Raji (cell line): ENCODE measurements around the gene ABCA4.

Experiments
- POLR2A ChIP-seq: IDR thresholded peaks from 2 replicates; pipeline ENCODE4 v1.6.1; 2011; ENCODE audit warnings: low read depth, low read length, control low read depth; ENCODE audit not compliant: insufficient read depth

Gene ABCA4

GRCh38 chr1:93959413-93959812 is 161.5 kb downstream of the ABCA4 start:
- no peak for TF ChIP-seq POLR2A

DNA sequence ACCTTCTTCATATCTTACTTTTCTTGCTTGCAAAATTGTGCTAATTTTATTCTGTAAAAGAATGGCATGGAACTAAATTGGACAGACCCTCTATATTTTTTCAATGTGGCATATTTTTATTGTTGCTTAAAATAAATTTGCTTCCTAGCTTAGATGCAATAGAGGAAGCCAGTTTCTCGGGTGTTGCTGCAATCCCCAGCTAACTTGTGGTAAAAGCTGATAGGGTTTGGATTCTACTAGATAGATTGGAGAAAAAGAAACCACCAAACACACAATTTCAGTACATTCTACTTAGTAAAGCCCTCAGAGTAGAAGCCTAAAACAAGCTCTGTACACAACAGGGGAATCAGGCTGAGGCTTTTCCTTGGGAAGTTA is 162.2 kb downstream of the ABCA4 start:
- no peak for TF ChIP-seq POLR2A

DNA sequence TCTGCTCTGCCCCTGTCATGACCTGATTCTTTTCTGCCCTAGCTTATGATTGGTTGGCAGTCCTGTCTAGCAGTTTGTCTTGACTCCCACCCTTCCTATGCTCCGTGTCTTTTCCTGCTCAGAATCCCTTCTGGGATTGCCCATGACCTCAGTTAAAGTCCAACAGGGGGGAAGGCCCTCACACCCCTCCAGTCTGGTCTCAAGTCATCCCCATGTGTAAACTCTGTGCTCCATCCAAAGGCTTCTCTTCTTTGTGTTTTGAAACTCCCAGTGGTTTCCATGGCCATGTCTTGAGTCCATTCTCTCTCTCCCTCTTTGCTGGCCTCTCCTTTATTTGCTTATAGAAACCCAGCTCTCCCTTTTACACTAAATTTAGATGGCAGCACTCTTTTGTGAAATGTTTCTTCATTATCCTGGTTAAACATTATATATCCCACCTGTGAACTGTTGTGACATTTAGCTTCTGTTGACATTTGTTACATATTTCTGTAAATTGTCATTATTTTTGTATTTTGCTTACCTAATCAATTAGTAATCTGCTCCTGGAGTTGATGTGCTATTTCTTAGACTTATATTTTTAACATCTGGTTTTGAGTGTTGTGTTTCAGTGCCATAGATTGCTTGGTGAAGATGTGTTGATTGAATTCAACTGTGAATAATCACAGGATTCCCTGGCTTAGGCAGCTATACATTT is 162.8 kb downstream of the ABCA4 start:
- TF ChIP-seq POLR2A: no peak

- TF ChIP-seq POLR2A: no peak
These were observed 165.2 kb downstream of the ABCA4 start for GRCh38 chr1:93955765-93956164.
